ENCODE data around the gene PTX4. TPM values are rescaled to one million over a fixed set of nuclear protein-coding genes. Genes with fewer than 3 reads are reported as not detected.

The PTX4 gene
- polyA plus RNA-seq, 1 of the 3 experiments (the other 2 are of a cell fraction) = not detected

- H3K9me2 ChIP-seq = no peaks in the 10 kb centered on the region
- no peak overlapping the region for H3K4me2 ChIP-seq
- peaks cover 0 to 30% of the 10 kb centered on the region in 2 experiments for H3K36me3 ChIP-seq (replicated peaks in 1 of 2; ENCODE audit: control insufficient read depth in 1 of 2, insufficient read depth in 2 of 2, low read length in 1 of 2)
- no peaks in the 10 kb centered on the region for H3K79me2 ChIP-seq (ENCODE audit: insufficient read depth)
- H3K9ac ChIP-seq = no peak overlapping the region
- POLR2A ChIA-PET = no interaction called here
- 91% methylated on average over 7 of the region's 10 CpGs for WGBS (ENCODE audit: low lambda C conversion rate)
- no peaks in the 10 kb centered on the region for H3F3A ChIP-seq (replicated peaks; ENCODE audit: insufficient read depth)
- TF ChIP-seq RXRA (IDR thresholded peaks at IDR 0.05; ENCODE audit: borderline replicate concordance, low read depth) (no peak), NFIC (IDR thresholded peaks at IDR 0.05; ENCODE audit: borderline replicate concordance) (no peak), TCF12 (IDR thresholded peaks at IDR 0.05) (no peak), EP300 (IDR thresholded peaks at IDR 0.05; ENCODE audit: borderline replicate concordance in 1 of 2, low read depth in 1 of 2, low read length in 1 of 2) (no peak), GABPA (IDR thresholded peaks at IDR 0.05; ENCODE audit: low read depth) (no peak), NRF1 (IDR thresholded peaks at IDR 0.05; ENCODE audit: low read depth, low read length) (no peak)
- no peak overlapping the region for H3K4me3 ChIP-seq (ENCODE audit: low read depth in 2 of 2, low read length in 1 of 2)
- CTCF ChIA-PET = no interaction called here
- DNase-seq = no peak
- no peaks in the 10 kb centered on the region; the same call in 1 of the 2 replicates for H4K20me1 ChIP-seq (ENCODE audit: insufficient read depth)
- no peaks in the 10 kb centered on the region for H3K9me3 ChIP-seq
- H3K27ac ChIP-seq (ENCODE audit: low read depth in 2 of 2, low read length in 1 of 2) = no peak overlapping the region
- H3K4me1 ChIP-seq (ENCODE audit: control insufficient read depth in 1 of 2, insufficient read depth in 2 of 2, low read depth in 1 of 2, low read length in 1 of 2) = no peaks in the 10 kb centered on the region
- H2AFZ ChIP-seq (ENCODE audit: low read depth) = no peak overlapping the region
- H3K27me3 ChIP-seq (ENCODE audit: insufficient read depth) = no peaks in the 10 kb centered on the region
Measured at GRCh38 chr16:1459967-1460366, 28.8 kb downstream of the PTX4 start.

- Histone ChIP-seq H3K9me2 (no peaks in the 10 kb centered on the region), H3K79me2 (ENCODE audit: insufficient read depth) (no peaks in the 10 kb centered on the region), H3F3A (replicated peaks; ENCODE audit: insufficient read depth) (no peaks in the 10 kb centered on the region), H3K9me3 (no peaks in the 10 kb centered on the region), H3K27me3 (ENCODE audit: insufficient read depth) (no peaks in the 10 kb centered on the region), H4K20me1 (ENCODE audit: insufficient read depth) (no peaks in the 10 kb centered on the region), H3K9ac (no peak overlapping the region), H3K4me2 (no peak overlapping the region), H3K4me1 (ENCODE audit: control insufficient read depth in 1 of 2, insufficient read depth in 2 of 2, low read depth in 1 of 2, low read length in 1 of 2) (no peaks in the 10 kb centered on the region), H2AFZ (ENCODE audit: low read depth) (no peak overlapping the region), H3K27ac (ENCODE audit: low read depth in 2 of 2, low read length in 1 of 2) (no peak overlapping the region), H3K36me3 (replicated peaks in 1 of 2; ENCODE audit: control insufficient read depth in 1 of 2, insufficient read depth in 2 of 2, low read length in 1 of 2) (peaks cover 0 to 36% of the 10 kb centered on the region in 2 experiments), H3K4me3 (ENCODE audit: low read depth in 2 of 2, low read length in 1 of 2) (no peak overlapping the region)
- no peak for TF ChIP-seq POLR2AphosphoS5 (IDR thresholded peaks at IDR 0.05; ENCODE audit: low read depth, low read length)
- no peak for TF ChIP-seq FOXJ3 (CRISPR knock-in tag; IDR thresholded peaks at IDR 0.05)
- no peak for TF ChIP-seq RAD21 (IDR thresholded peaks at IDR 0.05; ENCODE audit: low read length)
- TF ChIP-seq NFIC (IDR thresholded peaks at IDR 0.05; ENCODE audit: borderline replicate concordance) = no peak
- no peak for TF ChIP-seq MEF2A (IDR thresholded peaks at IDR 0.05; ENCODE audit: borderline replicate concordance, low read depth)
- no peak for TF ChIP-seq TEAD4 (IDR thresholded peaks at IDR 0.05; ENCODE audit: borderline replicate concordance, insufficient read depth)
- no peak for TF ChIP-seq JUND (IDR thresholded peaks at IDR 0.05)
- TF ChIP-seq EZH2phosphoT487 (IDR thresholded peaks at IDR 0.05; ENCODE audit: borderline replicate concordance, low read depth) = no peak
- no peak for TF ChIP-seq CTCF (IDR thresholded peaks at IDR 0.05)
- TF ChIP-seq SMC3 (IDR thresholded peaks at IDR 0.05; ENCODE audit: low read depth, low read length) = no peak
- no peak for TF ChIP-seq ZBTB33 (IDR thresholded peaks at IDR 0.05; ENCODE audit: borderline replicate concordance, low read depth)
- TF ChIP-seq GABPA (IDR thresholded peaks at IDR 0.05; ENCODE audit: low read depth) = no peak
- no peak for DNase-seq
- ChIA-PET CTCF (interaction anchor here (0.7 kb wide), 1 partner anchor 42 kb away, joined by 3 read pairs; no protein-coding TSS in a partner anchor), POLR2A (interaction anchor here (0.7 kb wide), 1 partner anchor 51 kb away, joined by 3 read pairs; no protein-coding TSS in a partner anchor)
- WGBS (ENCODE audit: low lambda C conversion rate) = 94% methylated on average over 9 of the region's 14 CpGs
Measured at GRCh38 chr16:1458977-1459341, 29.8 kb downstream of the PTX4 start.
